Measurements from ENCODE around the gene PRPF31.

DNA sequence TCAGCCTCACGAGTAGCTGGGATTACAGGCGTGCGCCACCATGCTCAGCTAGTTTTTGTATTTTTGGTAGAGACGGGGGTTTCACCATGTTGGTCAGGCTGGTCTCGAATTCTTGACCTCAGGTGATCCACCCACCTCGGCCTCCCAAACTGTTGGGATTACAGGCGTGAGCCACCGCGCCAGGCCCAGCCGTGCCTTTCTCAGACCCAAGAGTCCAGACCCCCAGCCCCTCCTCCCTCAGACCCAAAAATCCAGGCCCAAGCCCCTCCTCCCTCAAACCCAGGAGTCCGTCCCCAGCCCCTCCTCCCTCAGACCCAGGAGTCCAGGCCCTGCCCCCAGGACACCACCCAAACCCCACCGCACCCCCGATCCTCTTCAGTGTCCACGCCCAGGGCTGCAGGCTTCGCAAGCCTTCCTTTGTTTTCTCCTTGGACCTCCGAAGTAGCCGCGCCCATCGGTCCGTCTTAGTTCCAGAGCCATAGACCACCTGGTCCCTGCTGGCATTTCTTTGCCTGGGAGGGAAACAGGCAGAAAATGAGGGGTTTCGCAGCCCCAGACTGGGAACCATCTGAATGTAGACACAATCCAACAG lies 53.7 kb downstream of the PRPF31 start:
- TF ChIP-seq EZH2 (IDR thresholded peaks at IDR 0.05; ENCODE audit: borderline replicate concordance, insufficient read depth, low read length, poor library complexity, severe bottlenecking) (no peak), EP300 (conservative IDR thresholded peaks at IDR 0.05; ENCODE audit: poor library complexity, severe bottlenecking) (no peak)
- TF ChIP-seq, protein P1, sequence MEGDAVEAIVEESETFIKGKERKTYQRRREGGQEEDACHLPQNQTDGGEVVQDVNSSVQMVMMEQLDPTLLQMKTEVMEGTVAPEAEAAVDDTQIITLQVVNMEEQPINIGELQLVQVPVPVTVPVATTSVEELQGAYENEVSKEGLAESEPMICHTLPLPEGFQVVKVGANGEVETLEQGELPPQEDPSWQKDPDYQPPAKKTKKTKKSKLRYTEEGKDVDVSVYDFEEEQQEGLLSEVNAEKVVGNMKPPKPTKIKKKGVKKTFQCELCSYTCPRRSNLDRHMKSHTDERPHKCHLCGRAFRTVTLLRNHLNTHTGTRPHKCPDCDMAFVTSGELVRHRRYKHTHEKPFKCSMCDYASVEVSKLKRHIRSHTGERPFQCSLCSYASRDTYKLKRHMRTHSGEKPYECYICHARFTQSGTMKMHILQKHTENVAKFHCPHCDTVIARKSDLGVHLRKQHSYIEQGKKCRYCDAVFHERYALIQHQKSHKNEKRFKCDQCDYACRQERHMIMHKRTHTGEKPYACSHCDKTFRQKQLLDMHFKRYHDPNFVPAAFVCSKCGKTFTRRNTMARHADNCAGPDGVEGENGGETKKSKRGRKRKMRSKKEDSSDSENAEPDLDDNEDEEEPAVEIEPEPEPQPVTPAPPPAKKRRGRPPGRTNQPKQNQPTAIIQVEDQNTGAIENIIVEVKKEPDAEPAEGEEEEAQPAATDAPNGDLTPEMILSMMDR (IDR thresholded peaks at IDR 0.05; ENCODE audit: poor library complexity, severe bottlenecking): no peak

All from neural cell (in vitro differentiated cells).